H54 (cell line): ENCODE measurements around the gene IREB2.

ENCODE experiments used
- DNase-seq: peaks from one replicate; pipeline ENCODE4 v3.0.0; 2011; ENCODE audit warnings: low spot score, mixed read lengths; ENCODE audit not compliant: insufficient read length
- FAIRE-seq: peaks from 3 replicates; lab custom pipeline; 2011; peaks lifted over from hg19 to GRCh38; lab: Jason Lieb, UNC
- POLR2A ChIP-seq: IDR thresholded peaks from 2 replicates; pipeline ENCODE4 v1.6.1; 2011; ENCODE audit warnings: low read depth, mild to moderate bottlenecking, low read length

The IREB2 gene

DNA sequence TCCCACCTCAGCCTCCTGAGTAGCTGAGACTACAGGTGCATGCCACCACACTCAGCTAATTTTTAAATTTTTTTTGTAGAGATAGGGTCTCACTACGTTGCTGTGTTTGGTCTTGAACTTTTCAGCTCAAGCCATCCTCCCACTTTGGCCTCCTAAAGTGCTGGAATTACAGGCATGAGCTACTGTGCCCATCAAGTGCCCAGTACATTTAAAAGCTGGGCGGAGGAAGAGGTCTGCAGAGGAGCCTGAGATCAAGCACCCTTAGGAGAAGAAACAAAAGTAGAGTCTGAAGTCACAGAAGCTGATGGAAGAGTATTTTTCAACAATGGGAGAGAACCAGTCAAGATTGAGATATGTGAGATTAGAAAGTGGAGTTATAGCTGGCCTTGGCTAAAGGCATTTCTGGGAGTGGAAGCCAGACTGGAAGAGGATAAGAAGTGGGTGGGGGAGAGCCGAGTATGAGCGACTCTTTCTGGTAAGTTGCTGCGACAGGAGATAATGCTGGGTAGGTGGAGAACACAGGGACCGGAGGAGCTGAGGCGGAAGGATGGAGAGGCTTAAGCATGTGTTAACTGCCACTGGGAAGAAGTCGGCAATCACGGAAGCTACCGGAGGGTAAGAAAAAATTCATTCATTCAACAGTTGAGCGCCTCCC lies 782 bp upstream of the IREB2 start:
- DNase-seq (no peak), FAIRE-seq (no peak)
- TF ChIP-seq POLR2A: no peak

DNA sequence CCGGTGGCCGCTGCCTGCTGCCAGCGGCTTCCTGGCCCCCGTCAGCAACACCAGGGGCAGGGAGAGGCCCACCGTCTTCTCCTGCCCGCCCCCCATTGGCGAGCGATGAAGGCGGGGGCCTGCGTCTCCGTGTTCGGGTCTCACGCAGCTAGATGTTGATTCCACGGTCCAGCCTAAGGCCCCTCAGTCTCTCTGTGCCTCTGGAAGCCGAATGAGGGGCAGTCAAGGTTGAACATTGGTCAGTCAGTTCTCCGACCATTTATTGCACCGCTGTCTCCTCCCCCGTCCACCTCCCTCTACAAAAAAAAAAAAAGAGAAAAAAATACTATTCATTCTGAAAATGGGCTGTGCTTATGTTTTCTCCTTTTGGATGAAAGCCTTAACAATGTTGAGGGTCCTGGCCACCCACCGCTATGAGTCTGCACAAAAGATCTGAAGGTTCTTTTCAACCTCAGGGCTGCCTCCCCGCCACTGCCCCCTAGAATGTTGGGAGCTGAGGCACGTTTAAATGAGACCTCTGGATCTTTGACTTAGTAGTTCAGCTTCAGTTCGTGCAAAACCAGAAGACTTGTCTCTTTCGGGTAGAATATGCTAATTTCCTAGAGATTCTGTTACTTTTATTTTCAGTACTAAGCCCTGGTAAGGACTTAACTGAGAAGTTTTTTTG lies 736 bp downstream of the IREB2 start:
- DNase-seq (no peak), FAIRE-seq (no peak)
- no peak for TF ChIP-seq POLR2A

DNA sequence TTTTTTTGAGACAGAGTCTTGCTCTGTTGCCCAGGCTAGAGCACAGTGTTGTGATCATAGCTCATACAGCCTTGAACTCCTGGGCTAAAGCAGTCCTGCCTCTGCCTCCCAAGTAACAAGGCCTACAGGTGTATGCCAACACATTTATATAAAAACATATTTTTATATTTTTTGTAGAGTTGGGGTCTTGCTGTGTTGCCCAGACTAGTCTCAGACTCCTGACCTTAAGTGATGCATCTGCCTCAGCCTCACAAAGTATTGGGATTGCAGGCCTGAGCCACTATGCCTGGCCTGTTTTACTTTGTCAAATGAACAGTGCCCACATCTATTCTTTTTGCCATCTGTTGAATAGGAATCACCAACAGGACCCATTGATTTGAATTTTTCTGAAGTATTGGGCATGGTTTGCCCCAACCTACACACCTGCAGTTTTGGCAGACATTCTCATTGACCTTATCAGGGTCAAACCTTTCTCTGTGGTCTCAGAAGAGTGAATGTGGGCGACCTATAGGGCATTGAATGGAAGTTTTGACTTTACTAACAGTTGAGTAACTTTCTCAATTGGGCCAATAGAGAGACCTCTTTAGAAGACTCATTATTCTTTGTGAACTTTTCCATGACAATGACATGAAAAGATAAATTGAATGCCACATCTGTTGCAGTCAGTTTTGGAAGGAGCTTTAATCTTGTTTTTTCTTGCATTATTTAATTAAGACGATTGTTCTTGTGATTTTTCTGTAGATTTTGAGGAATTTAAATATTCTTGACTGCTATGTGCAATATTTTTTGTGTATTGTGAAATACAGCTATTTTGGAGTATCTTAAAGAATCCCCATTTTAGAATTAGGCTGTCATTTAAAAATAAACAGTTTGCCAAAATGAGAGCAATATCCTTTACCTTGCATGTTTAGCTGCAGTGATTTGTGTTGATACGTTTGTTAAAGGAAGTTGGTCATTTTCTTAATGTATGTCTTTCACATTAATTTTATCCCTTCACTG lies 2.7 kb downstream of the IREB2 start:
- FAIRE-seq (no peak), DNase-seq (no peak)
- TF ChIP-seq POLR2A: no peak

GRCh38 chr15:78444255-78444654 lies 6.2 kb downstream of the IREB2 start:
- TF ChIP-seq POLR2A: no peak
- DNase-seq (no peak), FAIRE-seq (no peak)

DNA sequence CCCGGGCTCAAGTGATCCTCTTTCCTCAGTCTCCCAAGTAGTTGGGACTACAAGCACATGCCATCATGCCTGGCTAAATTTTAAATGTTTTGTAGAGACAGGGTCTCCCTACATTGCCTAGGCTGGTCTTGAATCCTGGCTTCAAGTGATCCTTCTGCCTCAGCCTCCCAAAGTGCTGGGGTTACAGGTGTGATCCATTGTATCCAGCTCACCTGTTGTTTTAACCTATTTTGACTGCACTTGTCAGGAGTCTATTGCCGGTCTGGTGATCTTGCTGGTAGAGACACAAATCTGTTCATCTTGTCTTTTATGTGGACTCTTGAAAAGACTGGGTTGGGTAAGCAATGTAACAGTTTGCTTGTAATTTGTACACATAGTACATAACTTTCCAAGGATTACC lies 7.9 kb downstream of the IREB2 start:
- no peak for FAIRE-seq
- DNase-seq: no peak

GRCh38 chr15:78446551-78446950 lies 8.5 kb downstream of the IREB2 start:
- DNase-seq: no peak
- FAIRE-seq: no peak
- TF ChIP-seq POLR2A: no peak

More for the DNA sequence above, 7.9 kb downstream of the IREB2 start:
- TF ChIP-seq POLR2A: no peak

DNA sequence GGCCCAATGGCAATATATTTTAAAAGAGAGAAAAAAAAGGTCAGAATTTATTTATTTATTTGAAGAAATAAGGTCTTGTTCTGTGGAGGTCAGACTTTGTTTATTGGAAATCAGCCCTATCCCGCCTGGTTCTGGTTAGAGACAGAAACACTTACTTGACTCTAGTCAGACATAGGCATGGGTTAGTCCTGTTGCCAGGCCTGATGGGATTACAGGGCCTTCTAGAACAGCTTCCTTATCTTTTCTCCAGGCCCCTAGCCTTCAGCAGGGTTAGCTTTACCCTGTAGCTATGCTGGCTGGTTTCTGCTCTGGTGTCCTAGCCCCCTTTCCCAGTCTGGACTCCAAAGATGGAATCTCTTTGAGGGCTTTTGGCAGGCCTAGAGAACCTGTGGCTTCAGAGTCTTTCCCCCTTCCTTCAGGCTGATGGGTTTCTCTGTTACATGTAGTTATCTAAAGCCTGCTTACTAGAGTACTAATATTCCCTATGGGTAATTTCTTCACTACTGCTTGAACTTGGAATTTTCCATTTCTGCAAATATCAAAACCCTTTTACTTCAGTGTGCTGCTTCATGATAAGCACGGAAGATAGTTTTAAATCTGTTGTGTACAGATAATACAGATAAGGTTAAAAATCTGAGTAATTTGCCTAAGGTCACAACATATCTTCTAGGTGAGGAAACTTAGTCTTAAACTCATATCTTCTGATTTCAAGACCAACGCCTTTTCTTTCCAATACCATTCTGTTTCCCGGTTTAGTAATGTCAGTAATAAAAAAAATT lies 10.6 kb downstream of the IREB2 start:
- no peak for TF ChIP-seq POLR2A
- no peak for DNase-seq
- FAIRE-seq: no peak

- FAIRE-seq (no peak), DNase-seq (no peak)
- TF ChIP-seq POLR2A: no peak
These were observed 11.4 kb downstream of the IREB2 start for GRCh38 chr15:78449220-78449999.

- DNase-seq: no peak
- no peak for FAIRE-seq
- TF ChIP-seq POLR2A: no peak
These were observed 12.4 kb downstream of the IREB2 start for GRCh38 chr15:78450285-78450858.

DNA sequence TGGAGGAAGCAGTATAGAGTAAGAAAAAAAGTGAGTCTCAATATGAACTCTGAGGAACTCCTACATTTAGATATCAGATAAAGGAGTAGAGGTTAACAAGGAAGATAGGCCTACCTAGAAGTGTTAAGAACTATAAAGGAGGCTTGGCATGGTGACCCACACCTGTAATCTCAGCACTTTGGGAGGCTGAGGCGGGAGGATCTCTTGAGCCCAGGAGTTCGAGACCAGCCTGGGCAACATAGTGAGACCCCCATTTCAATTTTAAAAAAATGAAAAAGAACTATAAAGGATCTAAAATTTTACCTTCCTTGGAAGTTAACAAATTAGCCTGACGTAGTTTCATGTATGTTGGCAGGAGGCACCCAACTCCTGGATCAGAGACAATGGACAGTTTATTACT lies 14.5 kb downstream of the IREB2 start:
- DNase-seq: no peak
- no peak for TF ChIP-seq POLR2A
- FAIRE-seq: no peak

- no peak for DNase-seq
- no peak for TF ChIP-seq POLR2A
- no peak for FAIRE-seq
These were observed 15.4 kb downstream of the IREB2 start for GRCh38 chr15:78453447-78453846.

GRCh38 chr15:78454992-78455391 lies 17.0 kb downstream of the IREB2 start:
- DNase-seq (no peak), FAIRE-seq (no peak)
- TF ChIP-seq POLR2A: no peak
